Activated gamma-delta T cell (primary cell): ENCODE data around the gene AK3.

Experiments used
- DNase-seq: peaks from one replicate; lab custom pipeline; 2025; lab: John Stamatoyannopoulos, UW

The AK3 gene

DNA sequence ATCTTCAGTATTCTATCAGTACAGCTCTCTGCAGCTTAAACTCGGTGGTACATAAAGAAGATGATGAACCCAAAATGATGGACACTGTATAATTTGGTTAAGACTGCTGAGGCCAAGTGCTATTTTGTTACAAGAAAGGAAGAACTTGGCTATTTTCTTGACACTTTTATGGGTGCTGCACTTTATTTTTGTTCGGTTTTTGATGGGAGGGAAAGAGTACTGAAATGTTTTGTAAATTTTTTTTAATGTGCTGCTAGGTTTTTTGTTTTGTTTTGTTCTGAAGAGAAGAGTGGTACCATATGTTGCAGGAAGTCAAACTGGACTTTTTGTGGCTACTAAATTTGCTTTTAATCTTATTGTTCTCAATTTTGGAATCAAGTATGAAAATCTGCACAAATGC, 35.0 kb downstream of the AK3 start:
- DNase-seq: no peak

DNA sequence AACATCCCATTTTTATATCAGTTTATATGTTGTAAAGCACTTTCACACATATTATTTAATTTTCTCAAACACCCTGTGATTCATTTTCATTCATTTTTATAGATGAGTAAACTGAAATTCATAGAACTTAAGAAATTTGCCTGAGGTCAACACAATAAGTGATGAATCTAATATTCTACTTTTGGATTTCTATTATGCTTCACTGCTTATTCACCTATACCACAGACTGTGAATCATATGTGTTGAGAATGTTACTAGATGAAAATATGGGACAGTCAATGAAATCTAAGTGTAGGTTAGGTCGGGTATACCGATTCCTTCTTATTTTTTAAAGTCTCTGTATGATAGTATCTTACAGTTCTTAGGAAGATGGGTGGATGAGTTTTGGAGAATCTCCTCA, 36.9 kb downstream of the AK3 start:
- DNase-seq: no peak

DNA sequence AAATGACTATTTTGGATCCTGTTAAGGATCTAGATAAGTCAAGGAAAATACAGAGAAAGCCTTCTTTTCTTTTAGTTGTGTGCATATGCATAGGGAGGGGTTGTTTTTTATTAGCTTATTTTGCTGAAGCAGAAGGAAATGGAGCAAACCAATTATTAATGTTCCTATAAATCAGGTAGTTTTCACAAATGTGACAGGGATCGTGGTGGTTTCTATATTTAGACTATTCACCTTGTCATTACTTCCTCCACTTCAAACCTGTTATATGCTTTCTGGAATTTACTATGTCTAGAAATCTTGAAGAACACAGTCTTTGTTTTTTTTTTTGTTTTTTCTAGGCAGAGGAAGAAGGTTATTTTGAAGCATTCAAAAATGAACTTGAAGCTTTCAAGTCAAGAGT, 39.5 kb downstream of the AK3 start:
- DNase-seq: no peak

DNA sequence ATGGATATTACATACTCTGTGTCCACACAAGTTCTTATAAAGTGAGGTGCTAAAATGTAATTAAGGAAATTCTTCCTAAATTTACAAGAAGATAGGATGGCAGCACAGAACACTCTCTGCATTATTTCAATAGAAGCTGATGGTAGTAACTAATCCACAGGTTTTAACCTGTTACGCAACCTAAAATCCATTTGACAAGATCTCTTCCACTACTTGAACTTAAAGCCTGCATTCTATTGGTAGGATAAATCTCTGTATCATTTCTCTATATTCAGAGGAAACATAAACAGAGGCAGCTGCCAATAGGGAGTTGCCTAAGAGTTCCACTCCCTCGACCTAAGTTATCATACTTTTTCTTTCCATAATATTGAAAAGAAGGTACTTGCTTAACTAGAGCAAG, 40.1 kb downstream of the AK3 start:
- DNase-seq: no peak

DNA sequence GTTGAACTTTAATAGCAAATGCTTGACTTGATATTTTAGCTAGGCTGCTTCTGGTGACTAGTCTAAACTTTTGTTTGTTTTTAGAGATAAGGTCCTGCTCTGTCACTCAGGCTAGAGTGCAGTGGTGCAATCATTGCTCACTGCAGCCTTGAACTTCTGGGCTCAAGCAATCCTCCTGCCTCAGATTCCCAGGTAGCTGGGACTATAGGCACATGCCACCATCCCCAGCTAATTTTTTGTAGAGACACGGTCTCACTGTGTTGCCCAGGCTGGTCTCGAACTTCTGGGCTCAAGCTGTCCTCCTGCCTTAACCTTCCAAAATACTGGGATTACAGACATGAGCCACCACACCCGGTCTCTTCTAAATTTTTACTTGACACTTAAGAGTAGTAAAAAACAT, 40.9 kb downstream of the AK3 start:
- no peak for DNase-seq

DNA sequence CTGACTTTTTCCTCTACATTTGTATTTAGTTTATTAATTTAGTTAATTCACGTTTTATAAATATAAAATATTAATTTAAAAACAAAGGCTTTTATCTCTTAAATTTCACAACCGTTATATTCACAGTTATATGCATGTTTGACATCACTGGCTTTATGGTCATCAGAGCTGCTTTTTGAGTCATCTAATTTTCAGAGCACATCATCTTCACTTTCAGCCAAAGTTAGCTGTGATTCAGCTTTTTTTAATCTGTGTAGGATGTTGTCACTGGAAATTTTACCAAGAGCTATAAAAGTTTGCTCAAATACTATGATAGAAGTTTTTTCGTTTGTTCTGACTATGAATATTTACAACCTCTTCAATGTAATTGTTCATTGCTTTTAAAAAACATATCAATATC, 49.2 kb downstream of the AK3 start:
- no peak for DNase-seq

DNA sequence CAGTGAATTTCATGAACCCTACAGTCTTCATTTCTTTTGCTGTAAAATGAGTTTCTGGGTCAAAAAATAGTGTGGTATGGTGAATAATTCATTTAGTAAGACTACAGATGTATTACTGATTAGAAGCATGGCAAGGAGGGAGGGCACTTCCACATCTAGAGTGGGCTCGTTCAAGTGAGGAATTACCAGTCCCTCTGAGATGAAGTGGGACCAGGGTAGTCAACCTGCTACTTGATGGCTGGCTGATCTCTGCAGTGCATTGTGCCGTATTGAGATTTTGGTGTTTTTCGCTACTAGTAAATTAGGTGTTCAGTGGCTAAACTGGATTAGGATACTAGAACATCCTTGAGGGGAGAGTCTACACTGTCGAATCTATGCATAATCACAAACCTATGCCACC, 50.9 kb downstream of the AK3 start:
- DNase-seq: no peak

DNA sequence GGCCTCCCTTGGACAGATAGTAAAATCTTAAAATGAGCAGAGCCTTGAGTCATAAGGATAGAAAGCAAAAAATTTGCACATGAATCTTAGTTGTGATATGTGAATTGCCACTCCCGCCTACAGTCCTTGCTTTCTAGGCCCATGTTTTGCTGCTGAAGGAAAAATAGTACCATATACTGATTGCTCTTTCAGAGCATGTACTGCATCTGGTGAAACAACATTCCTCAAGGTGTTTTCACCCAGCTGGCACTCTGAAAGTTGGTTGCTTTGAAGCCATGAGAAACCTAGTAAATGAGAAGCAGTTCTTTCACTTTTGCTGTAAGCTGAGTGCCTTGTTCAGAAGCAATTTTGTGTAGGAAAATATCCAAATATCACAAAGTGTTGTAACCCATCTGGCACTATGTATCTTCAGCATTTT, 51.3 kb downstream of the AK3 start:
- DNase-seq: no peak

DNA sequence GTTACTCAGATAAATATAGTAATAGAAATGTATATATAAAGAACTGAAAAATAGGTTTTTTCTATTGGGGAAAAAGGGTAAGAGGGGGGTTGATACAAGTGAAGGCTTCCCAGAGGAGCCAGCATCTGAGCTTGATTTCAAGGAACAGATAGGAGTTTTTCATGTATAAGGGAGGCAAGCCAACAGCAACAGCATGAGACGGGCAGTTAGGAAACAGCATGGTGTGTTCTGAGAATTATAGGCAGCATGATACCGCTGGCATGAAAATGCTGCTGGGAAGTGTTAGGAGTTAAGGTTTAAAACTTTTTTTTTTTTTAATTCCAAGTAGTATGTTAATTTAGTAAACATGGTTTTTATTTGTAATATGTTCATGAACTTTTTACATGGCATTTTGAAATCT, 52.0 kb downstream of the AK3 start:
- no peak for DNase-seq

DNA sequence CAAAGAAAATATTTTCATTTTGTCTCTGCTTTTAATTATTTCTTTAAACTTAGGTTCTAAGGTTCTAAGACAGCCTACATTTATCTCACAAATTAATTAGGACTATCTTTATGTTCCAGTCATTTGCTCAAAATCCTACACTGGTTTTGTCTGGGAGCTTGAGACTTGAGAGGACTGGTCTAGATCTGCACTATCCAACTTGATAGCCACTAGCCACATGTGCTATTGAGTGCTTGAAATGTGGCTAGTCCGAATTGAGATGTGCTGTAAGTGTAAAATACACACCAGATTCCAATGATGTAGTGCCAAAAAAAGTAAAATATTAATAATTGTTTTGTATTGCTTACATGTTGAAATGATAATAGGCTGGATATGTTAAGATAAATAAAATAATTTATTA, 54.4 kb downstream of the AK3 start:
- no peak for DNase-seq

DNA sequence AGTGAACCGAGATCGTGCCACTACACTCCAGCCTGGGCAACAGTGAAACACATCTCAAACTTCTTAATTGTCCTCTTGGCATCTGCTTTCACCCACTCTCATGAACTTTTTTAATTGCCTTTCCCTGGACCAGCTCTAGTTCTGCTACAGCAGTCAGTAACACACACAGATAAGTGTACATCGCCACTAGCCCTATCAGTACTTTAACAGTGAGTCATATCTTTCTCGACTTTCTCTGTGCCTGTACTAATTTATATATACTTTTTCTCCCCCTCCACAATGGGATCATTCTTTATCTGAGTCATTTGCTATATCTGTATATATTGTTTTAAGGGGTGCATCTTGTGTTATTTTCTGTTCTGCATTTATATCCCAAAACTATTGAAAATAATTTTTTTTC, 54.9 kb downstream of the AK3 start:
- no peak for DNase-seq

DNA sequence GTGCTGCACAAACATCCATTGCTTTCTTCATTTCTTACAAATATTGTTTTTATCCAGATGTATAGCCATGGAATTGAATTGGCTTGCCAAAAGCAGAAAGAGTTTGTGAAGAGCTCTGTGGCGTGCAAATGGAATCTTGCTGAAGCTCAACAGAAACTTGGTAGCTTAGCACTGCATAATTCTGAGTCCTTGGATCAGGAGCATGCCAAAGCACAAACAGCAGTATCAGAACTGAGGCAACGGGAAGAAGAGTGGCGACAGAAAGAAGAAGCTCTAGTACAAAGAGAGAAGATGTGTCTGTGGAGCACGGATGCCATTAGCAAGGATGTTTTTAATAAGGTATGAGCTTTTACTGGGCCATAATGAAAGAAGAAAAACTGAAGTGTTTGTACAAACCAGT, 56.2 kb downstream of the AK3 start:
- DNase-seq: no peak

DNA sequence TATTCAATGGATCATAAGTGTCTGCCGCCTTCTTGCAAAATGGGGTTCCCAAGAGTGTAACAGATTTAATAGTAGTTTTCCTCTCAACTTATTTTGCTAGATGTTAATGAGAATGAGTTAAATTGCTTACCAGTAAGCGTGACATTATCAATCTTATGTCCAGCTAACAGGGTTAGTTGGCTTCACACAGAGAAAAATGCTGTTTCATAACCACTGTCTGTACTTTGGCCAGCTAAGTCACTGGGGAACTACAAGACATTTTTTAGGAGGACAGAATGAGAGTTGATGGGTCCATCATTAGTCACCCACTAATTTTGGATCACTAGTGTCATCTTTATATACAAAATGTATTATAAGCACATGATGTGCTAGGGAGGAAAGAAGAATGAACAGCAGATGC, 60.3 kb downstream of the AK3 start:
- no peak for DNase-seq

DNA sequence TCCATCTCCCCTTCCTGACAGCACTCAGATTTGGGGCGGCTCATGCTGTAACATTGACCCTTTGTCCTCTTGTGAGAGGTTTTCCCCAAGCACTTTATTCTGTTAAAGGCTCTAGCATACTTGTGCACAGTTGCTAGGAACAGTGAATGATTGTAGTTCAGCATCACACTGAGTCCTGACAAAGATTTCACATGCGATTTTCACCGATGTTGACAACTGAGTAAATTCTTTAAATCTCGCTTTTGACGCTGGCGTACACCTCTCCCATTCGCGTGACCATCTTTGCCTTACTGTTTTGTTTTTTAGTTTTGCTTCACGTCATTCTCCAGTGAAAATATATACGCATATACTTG, 60.9 kb downstream of the AK3 start:
- DNase-seq: no peak

DNA sequence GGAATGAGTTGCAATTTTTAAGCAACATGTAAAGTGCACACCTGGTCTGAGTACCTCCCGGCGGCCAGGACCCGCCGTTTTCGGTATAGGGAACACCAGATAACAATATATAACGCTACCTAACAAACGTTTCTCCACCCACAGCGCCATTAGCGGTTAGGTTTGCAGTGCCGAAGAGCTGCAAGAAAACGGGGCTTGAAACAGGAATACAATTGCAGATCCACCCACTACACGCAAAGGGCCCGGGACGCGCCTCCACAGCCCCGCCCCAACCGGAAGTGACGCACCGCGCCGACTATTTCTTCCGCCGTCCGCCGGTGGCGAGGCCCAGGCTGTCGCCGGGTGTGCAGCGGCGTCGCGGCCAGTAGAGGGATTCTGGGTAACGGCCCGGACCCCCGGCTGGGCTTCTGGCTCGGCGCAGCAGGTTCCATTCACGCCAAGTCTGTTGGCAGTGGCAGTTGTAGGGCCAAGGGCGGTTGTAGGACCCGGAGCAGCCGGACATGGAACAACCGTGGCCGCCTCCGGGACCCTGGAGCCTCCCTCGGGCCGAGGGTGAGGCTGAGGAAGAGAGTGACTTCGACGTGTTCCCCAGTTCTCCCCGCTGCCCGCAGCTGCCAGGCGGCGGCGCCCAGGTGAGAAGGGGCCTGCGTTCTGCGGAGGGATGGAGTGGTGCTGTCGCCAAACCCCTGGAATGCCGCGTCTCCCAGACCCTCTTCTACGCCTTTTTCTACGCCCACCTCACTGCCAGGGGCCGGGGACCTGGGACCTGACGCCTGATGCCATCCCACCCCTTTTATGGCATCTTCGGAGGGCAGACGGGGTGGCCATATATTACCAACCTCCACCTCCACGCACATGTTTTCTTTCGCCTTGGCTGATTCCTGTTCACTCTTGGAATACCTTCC, 61.5 kb downstream of the AK3 start, which contains the start of gene CDC37L1:
CDC37L1 (plus strand) TSS at position 302 of the 905 bp plus-strand sequence; CDS start at position 501, 199 bp downstream.
- peak; percentile 98 for DNase-seq

DNA sequence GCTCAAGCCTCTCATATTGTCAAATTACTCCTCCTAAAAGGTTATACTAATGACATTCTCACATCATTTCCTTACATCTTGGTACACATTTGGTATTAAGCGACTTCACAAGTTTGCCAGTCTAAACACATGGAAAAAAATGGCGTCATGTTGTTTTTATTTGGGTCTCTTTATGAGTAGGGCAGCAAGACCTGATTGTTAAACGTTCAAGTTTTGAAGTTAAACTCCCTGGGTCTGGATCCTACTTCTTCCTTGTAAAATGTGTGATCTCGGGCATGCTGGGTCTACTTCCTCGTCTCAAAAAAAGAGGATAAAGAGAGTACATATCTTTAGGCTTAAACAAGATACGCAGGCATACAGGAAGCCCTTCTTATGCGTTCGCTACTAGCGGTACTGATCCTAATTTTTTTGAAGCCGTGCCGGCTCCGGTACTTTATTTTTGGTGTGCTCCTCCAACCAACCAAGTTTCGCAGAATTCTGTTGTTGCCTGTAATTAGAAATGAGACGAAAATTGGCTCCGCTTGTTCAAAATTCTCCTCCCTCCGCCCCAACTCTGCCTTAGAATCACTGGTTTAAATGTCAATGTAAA, 62.2 kb downstream of the AK3 start:
- DNase-seq: no peak

DNA sequence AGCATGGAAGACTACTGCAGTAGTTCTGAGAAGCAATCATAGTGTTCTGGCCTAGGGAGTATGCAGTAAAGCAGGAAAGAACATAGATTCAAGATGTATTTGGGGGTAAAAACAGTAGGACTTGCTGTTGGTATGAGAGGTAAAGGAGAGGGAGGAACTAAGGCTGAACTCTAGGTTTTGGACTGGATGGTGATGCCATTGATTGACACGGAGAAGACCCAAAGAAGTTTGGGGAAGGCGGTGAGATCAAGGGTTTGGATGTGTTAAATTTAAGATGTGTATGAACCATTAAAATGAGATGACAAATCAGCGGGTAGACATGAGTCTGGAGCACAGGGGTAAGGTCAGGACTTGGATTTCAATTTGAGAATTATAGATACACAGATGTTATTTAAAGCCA, 63.6 kb downstream of the AK3 start:
- DNase-seq: no peak

DNA sequence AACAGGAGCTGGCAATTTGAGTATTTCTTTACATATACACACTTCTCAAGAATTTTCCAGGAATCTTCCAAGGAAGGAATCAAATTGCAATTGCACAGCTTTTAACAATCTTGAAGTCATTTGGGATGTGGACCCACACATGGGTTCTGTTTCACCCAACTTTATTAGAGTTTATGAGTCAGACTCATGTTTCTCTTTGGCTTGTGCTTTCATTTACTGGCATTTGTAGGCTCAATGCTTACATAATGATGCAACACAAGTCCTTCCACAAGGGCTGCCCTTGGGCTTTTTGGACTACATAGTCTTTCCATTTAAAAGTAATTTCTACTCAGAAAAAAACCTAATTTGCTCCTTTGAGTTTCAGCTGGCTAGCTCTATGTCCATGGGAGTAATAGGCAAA, 66.2 kb downstream of the AK3 start:
- no peak for DNase-seq

DNA sequence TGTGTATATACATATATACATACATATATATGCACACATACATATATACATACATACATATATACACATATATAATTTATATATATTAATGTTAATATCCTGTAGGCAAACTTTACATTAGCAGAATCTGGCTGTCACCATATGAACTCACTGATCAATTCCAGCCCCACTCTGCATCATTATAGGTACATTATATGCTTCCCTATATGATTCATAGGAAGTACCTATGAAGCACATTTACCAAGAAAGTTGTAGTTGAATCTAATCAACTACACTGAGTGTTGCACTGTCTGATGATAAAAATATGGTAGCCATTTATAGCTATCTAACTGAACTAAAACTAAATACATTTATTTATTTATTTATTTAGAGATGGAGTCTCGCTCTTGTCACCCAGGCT, 69.3 kb downstream of the AK3 start:
- DNase-seq: no peak

DNA sequence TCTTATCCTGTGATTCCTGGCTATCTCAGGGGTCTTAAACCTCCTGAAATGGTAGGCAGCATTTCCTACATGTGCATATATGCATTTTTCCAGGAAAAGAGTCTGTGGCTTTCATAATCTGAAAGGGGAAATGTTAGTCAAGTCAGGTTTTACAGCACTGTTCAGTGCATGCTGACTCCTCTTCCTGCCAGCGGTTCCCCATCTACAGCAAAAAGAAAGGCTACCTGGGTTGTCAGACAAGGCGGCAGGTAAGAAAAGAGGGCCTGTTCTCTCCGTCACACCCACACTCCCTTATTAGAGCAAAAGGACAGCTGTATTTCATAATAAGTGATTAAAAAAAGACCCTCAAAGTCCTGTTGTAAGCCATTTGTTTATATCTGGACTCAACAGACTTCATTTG, 70.4 kb downstream of the AK3 start:
- DNase-seq: no peak

DNA sequence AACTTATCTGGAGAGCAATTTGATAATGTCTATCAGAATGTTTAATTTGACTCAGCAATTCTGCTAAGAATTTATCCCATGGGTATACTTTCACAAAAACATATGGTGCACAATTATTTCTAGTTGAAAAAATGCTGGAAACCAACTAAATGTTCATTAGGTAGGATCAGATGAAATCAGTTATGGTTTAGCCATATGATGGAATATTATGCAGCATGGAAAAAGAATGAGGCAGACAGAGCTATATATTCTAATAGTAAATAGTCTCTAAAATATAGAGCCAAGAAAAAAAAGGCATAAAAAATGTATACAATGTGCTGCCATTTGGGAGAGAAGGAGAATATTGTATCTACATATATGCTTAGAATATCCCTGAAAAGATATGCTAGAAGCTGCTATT, 71.1 kb downstream of the AK3 start:
- no peak for DNase-seq

DNA sequence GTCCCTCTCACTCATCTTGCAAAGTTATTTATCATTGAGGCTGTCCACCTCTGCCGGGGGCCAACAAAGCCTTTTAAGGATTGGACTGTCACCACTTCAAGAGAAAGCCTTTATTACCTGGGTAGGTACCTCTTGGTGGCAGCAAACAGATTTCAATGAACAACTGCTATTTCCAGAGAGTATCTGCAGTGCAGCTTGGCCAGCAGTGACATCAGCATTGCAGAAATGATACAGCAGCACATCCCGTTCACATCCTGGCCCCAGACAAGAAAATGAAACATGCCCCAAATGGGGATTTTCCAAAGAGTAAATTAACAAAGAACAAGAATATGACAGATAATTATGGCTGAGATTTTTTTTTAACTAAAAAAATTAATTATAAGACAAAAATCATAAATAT, 72.4 kb downstream of the AK3 start:
- no peak for DNase-seq

DNA sequence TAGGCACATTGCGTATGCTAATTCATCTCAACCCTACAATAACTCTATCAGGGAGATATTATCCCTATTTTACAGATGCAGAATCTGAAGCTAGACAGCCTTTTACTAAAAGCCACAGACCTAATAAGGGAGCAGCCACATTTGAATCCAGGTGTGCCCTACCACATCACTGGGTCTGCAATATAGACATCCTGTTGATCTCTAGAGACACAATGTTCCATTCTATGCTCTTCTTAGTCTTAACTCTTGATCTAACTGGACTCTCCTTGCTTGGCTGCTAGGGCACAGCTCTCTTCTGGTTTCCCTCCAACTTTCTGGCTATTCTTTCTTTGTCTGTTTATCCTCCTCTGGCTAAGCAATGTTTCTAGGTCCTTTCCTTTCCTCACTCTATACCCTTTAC, 73.3 kb downstream of the AK3 start:
- no peak for DNase-seq
